CD1c-positive myeloid dendritic cell (primary cell): ENCODE data around the gene NPSR1.
"Not testable (repeated sequence)": the region's sequence is repeated elsewhere in the genome, so short reads cannot be mapped to it uniquely, and the experiment has no call there.

ENCODE experiments used
- DNase-seq: peaks from one replicate; pipeline ENCODE4 v3.0.0-alpha.2; 2016; ENCODE audit errors: extremely low spot score

The NPSR1 gene, protein sequence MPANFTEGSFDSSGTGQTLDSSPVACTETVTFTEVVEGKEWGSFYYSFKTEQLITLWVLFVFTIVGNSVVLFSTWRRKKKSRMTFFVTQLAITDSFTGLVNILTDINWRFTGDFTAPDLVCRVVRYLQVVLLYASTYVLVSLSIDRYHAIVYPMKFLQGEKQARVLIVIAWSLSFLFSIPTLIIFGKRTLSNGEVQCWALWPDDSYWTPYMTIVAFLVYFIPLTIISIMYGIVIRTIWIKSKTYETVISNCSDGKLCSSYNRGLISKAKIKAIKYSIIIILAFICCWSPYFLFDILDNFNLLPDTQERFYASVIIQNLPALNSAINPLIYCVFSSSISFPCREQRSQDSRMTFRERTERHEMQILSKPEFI

DNA sequence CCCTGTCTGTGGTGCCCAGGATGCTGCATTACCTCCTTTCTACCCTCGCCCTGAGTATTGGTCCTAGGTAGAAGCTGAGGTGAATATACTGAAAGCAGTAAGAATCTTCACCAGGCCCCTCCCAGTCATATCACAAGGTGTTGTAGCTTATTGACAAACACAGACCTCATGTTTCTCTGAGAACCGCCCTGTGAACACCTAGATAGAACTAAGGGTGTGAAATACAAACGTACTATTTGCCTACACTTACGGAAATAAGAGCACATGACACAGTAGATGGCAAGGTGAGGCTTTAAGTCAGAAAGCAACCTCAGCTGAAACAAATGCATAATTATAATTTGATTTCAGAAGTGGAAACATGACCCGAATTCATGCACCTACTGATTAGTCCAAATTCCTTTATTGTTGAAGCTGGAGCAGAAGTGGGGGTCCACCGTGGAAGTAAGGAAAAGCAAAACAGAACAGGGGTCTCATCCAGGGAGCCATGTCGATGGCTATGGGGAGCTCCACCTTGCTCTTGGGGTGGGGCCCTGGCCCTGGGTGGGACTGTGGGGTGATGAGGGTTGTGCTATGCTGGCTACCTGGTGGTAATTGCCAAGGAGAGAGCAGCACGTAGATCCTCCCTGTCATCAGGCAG, at the start of gene NPSR1:
Gene NPSR1 (plus strand): TSS at position 587 of the 637 bp plus-strand sequence. CDS start 195 bp downstream, outside the sequence.
- DNase-seq: no peak

DNA sequence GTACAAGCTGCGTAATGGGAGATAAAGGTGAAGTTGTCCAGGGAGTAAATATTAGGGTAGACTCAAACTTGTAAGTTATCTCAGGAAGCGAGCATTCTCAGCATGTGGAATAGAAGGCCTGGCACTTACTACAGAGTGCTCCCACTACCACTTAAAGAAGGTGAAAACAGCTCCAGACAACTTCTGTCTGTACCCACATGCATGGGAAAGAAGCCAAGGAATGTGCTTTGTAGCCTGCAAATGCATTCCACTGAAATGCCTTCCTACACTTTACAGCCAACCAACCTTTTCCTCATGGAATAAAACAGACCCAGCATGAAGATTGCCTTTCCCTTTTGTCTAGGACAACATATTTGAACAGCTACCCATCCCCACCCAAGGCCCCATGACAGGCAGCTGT, 45.4 kb upstream of the NPSR1 start:
- DNase-seq: no peak

DNA sequence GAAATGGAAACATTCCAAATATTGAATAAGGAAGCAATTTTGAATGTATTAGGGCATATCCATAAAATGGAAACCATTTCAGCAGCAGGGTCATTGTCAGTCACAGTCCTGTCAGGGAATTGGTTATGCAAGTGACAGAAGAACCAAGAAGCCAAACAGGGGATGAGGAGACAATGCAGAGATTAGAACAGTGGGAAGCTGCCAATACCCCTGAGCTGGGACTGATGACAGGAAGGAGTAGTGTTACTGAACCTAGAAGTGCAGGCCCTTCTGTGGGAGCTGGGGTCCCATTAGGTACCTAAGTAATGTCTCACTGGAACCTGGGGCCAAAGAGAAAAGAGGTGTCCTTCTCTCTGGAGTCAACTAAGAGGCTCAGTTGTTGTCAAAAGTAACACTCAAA, 37.6 kb upstream of the NPSR1 start:
- DNase-seq: no peak

DNA sequence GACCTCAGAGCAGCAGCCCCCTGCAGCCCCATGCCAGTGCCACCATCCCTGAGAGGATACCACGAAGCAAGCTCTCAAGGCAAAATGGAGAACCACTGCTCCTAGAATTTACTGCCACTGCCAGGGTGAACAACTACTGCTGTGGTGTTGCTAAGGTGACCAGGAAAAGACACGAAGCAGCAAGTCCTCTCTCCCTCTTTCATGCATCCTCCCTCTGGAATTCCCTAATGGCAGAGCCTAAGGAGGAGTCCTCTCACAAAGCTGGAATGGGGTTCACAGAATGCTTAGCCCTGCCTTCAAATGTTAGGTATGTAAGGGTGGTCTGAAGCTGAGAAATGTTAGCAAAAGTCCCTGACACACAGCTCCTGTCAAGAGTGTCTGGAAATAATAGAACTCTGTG, 35.8 kb upstream of the NPSR1 start:
- no peak for DNase-seq

DNA sequence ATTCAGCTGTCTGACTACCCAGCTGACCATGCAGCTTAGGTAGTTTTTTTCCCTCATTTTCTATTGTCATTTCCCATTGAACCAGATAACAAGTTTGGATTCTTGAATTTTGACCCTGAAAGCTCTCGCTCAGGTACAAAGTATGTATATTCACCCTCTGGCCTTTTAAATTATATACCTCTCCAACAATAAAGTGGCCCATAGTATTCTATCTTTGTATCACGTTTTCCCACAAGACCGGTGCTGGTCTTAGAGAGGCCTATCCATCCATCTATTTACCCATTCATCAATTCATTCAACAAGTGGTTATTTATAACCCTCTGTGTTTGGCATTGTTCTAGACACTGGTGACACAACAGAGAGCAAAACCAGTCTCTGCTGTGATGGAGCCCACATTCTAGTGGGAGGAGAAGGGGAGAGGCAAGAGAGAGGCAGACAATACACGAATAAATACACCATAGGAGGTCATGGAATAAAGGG, 35.2 kb upstream of the NPSR1 start:
- DNase-seq: no peak

- not testable (repeated sequence) for DNase-seq
Observed at GRCh38 chr7:34628618-34629017, 29.4 kb upstream of the NPSR1 start.

DNA sequence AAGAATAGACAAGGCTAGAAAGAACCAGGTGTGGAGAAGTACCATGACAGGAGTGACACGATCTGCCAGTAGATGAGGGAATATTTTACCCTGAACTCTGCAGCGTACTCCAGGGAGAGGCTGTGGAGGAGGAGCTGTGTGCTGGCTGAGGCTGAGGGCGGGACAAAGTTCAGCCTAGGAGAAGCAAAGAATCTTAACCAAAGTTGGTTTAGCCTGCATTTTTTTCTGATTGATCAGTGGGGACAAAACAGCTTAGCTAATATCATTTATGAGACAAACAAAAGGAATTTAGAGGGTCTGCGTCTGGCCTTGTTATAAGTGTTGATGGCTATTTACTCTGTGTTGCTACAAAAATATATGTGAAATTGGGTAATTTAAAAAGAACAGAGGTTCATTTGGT, 5.2 kb upstream of the NPSR1 start:
- no peak for DNase-seq

DNA sequence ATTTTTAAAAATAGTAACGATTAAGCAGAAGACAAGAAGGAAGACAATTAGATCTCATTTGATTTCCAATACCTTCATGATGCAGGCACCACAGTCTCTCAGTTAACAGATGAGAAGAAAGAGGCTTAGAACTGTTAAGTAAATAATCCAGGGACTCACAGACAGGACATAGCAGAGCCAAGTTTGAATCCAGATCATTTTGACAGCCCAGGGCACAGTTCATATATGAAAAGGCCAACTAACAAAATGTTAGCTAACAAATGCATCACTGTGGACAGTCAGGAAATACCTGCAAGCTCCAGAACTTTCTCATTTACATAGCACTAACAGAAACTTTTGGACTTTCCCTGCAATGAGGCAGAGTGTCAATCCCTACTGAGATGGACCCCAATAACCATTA, 4.2 kb upstream of the NPSR1 start:
- DNase-seq: no peak

DNA sequence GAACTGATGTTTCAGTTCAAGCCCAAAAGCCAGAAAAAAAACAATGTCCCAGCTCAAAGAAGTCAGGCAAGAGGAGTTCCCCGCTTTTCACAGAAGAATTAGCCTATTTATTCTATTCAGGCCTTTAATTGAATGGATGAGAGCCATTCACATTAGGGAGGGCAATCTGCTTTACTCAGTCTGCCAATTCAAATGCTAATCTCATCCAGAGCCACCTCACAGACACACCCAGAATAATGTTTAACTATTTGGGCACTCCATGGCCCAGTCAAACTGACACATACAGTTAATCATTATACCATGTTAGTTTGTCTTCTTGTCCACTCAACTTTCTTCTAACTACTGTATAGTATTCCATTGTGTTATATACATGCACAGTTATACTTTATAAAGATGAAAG, 2.6 kb upstream of the NPSR1 start:
- DNase-seq: no peak

DNA sequence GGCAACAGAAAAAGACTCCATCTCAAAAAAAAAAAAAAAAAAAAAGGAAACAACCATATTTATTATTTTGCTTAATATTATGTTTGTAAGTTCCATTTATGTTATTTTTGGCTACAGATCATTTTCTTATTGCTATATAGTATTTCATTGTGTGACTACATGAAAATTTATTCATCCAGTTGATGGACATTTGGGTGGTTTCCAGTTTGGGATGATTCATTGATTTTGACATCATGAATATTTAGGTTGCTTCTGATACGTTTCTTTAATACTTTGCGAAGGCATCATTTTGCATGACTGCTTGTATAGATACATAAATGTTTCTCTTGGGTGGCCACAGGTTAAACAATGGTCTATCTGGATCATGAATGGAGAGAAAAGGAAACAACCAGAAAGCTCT, 2.0 kb upstream of the NPSR1 start:
- no peak for DNase-seq

- DNase-seq: no peak
Observed at GRCh38 chr7:34659472-34660075, 1.6 kb downstream of the NPSR1 start.

- DNase-seq: no peak
Observed at GRCh38 chr7:34662058-34662708, 4.2 kb downstream of the NPSR1 start.

DNA sequence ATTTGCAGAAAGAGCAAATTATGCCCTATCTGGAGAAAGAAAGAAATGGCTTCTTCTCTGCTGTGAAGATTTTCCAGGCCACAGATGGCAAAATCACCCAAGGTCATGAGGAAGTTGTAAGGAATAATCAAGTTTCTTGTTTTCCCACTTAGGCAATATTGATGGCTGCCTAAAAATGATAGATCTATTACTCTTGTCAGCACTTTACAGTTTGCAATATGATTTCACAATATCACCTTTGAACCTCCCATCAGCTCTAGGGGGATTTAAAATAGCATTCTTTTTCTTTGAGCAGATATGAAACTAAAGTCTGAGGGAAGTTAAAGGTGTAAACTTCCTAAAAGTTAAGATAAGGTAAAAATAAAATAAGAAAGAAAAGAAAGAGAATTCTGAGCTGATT, 6.7 kb downstream of the NPSR1 start:
- no peak for DNase-seq

DNA sequence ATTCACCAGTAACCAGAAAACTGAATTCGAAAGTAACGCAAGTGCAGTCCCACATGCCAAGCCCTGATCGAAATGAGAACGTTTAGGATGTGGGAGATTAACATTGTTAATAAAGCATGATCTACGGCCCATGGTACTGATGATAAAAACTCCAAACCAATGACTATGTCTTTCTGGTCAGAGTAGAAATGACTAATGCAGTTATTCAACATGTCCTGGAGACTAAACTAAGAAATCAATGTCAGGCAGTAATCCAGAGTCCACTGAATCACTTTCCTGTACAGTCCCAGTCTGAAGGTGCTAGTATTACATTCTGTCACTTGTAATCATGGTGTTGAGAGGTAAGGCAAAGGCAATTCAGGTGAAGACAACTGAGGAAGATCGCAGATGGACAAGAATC, 14.4 kb downstream of the NPSR1 start:
- no peak for DNase-seq

- DNase-seq: no peak
Observed at GRCh38 chr7:34673066-34673465, 15.0 kb downstream of the NPSR1 start.

GRCh38 chr7:34675749-34676374, 17.8 kb downstream of the NPSR1 start:
- no peak for DNase-seq

DNA sequence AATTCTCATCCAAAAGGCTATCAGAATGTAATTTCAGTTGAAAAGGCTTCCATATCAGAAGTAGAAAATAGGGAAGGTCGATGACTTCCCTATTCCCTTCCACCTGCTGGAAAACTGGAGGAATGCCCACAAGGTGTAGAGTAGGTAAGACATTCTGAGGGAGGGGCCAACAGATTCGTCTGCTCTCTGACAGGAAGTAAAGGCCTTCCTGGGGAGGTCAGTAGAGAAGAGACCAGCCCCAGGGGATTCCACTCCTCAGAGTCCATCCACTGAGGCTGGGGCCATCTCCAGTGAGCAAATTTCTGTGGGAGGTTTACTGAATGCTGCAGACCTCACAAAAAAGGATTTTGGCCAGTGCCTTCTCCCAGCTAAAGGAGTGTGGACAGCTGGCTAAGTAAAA, 19.5 kb downstream of the NPSR1 start:
- DNase-seq: no peak

DNA sequence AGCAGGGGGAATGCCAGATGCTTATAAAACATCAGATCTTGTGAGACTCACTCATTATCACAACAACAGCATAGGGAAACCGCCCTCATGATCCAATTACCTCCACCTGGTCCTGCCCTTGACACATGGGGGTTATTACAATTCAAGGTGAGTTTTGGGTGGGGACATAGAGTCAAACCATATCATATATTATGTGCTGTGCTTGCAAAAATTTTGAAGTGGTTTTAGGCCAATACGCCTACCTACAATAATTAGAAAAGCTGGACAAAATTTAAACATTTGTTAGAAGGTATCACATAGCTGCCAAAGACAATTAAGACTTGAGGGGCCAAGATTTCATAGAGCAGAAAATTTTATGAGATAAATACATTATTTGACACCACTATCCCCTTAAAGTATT, 29.5 kb downstream of the NPSR1 start:
- DNase-seq: no peak

DNA sequence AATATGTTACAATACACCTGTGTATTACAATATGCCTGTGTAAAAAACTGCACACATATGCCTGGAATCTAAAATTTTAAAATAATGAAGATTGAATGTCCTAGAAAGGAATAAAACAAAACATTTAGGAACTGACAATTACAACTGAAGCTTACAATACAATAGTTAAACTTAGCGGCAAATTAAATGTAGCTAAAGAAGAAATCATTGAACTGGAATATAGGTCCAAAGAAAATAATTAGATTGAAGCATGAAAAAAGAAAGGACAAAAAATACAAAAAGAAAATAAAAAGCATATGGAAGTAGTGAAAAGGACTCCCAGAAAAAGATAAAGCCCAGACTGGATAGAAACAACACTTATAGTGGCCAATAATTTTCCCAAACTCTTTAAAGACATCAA, 38.4 kb downstream of the NPSR1 start:
- no peak for DNase-seq

- DNase-seq: no peak
Observed at GRCh38 chr7:34709771-34710170, 51.8 kb downstream of the NPSR1 start.

GRCh38 chr7:34718867-34719266, 60.8 kb downstream of the NPSR1 start:
- DNase-seq: no peak

GRCh38 chr7:34719636-34720035, 61.6 kb downstream of the NPSR1 start:
- DNase-seq: no peak
